ENCODE data around the gene CD40LG. TPM values are rescaled to one million over a fixed set of nuclear protein-coding genes. Genes with fewer than 3 reads are reported as not detected.

The CD40LG gene
- total and polyA plus RNA-seq, 2 experiments from 2014 or later, result not detected

GRCh38 chrX:136643243-136643642 lies 4.7 kb upstream of the CD40LG start:
- Histone ChIP-seq H4K20me1 (ENCODE audit: insufficient read depth, poor library complexity, severe bottlenecking) (no peaks in the 10 kb centered on the region), H3K4me3 (no peak overlapping the region), H3K9me3 (ENCODE audit: low read depth) (no peaks in the 10 kb centered on the region), H3K27ac (no peak overlapping the region), H3K4me2 (no peak overlapping the region), H3K4me1 (ENCODE audit: insufficient read depth) (no peaks in the 10 kb centered on the region), H3K36me3 (replicated peaks; ENCODE audit: insufficient read depth, low read depth) (no peaks in the 10 kb centered on the region), H3K9me2 (replicated peaks; ENCODE audit: insufficient read depth) (no peaks in the 10 kb centered on the region), H3K27me3 (no peaks in the 10 kb centered on the region), H2AFZ (no peak overlapping the region), H3K79me2 (no peaks in the 10 kb centered on the region)
- TF ChIP-seq EZH2 (IDR thresholded peaks at IDR 0.05; ENCODE audit: borderline replicate concordance) (no peak), CTCF (IDR thresholded peaks at IDR 0.05; ENCODE audit: poor library complexity) (no peak), EZH2phosphoT487 (IDR thresholded peaks at IDR 0.05; ENCODE audit: low read depth, severe bottlenecking, unreplicated experiment) (no peak)
- DNase-seq (ENCODE audit: low spot score), result no peak
- WGBS (ENCODE audit: low lambda C conversion rate, missing lambda C conversion rate), result 88% methylated on average over 1 of the region's 1 CpG

- Histone ChIP-seq H3K27me3 (no peaks in the 10 kb centered on the region), H3K9me2 (replicated peaks; ENCODE audit: insufficient read depth) (no peaks in the 10 kb centered on the region), H4K20me1 (ENCODE audit: insufficient read depth, poor library complexity, severe bottlenecking) (no peaks in the 10 kb centered on the region), H3K27ac (no peak overlapping the region), H3K9me3 (ENCODE audit: low read depth) (no peaks in the 10 kb centered on the region), H3K79me2 (no peaks in the 10 kb centered on the region), H3K4me3 (no peak overlapping the region), H3K4me1 (ENCODE audit: insufficient read depth) (no peaks in the 10 kb centered on the region), H3K36me3 (replicated peaks; ENCODE audit: insufficient read depth, low read depth) (no peaks in the 10 kb centered on the region), H2AFZ (no peak overlapping the region), H3K4me2 (no peak overlapping the region)
- no peak for DNase-seq (ENCODE audit: low spot score)
- WGBS (ENCODE audit: low lambda C conversion rate, missing lambda C conversion rate), result 51% methylated on average over 5 of the region's 5 CpGs
- no peak for TF ChIP-seq CTCF (IDR thresholded peaks at IDR 0.05; ENCODE audit: poor library complexity)
- no peak for TF ChIP-seq EZH2phosphoT487 (IDR thresholded peaks at IDR 0.05; ENCODE audit: low read depth, severe bottlenecking, unreplicated experiment)
- no peak for TF ChIP-seq EZH2 (IDR thresholded peaks at IDR 0.05; ENCODE audit: borderline replicate concordance)
Observed at GRCh38 chrX:136646602-136647239, 1.2 kb upstream of the CD40LG start.

GRCh38 chrX:136650811-136651210 lies 2.9 kb downstream of the CD40LG start:
- no peak overlapping the region for H3K4me3 ChIP-seq
- H3K27me3 ChIP-seq, result no peaks in the 10 kb centered on the region
- H2AFZ ChIP-seq, result no peak overlapping the region
- TF ChIP-seq CTCF (IDR thresholded peaks at IDR 0.05; ENCODE audit: poor library complexity) (no peak), EZH2 (IDR thresholded peaks at IDR 0.05; ENCODE audit: borderline replicate concordance) (no peak), EZH2phosphoT487 (IDR thresholded peaks at IDR 0.05; ENCODE audit: low read depth, severe bottlenecking, unreplicated experiment) (no peak)
- 92% methylated on average over 3 of the region's 3 CpGs for WGBS (ENCODE audit: low lambda C conversion rate, missing lambda C conversion rate)
- H3K9me3 ChIP-seq (ENCODE audit: low read depth), result no peaks in the 10 kb centered on the region
- H3K9me2 ChIP-seq (replicated peaks; ENCODE audit: insufficient read depth), result no peaks in the 10 kb centered on the region
- no peaks in the 10 kb centered on the region for H3K79me2 ChIP-seq
- no peak overlapping the region for H3K27ac ChIP-seq
- DNase-seq (ENCODE audit: low spot score), result no peak
- H4K20me1 ChIP-seq (ENCODE audit: insufficient read depth, poor library complexity, severe bottlenecking), result no peaks in the 10 kb centered on the region
- H3K36me3 ChIP-seq (replicated peaks; ENCODE audit: insufficient read depth, low read depth), result no peaks in the 10 kb centered on the region
- H3K4me2 ChIP-seq, result no peak overlapping the region
- H3K4me1 ChIP-seq (ENCODE audit: insufficient read depth), result no peaks in the 10 kb centered on the region
